Hematopoietic multipotent progenitor cell treated with erythropoietin and hydrocortisone succinate and interleukin-3 and kit ligand, for 17 days (in vitro differentiated cells): ENCODE results near the gene ACBD6.
"Not testable (repeated sequence)": the region's sequence is repeated elsewhere in the genome, so short reads cannot be mapped to it uniquely, and the experiment has no call there.

Source experiments
- DNase-seq: peaks from one replicate; pipeline ENCODE4 v3.0.0-alpha.2; 2015; ENCODE audit warnings: low spot score

The ACBD6 gene

GRCh38 chr1:180415236-180415848 lies 87.0 kb downstream of the ACBD6 start:
- DNase-seq: no peak

- DNase-seq: no peak
Observed at GRCh38 chr1:180412583-180412982, 89.8 kb downstream of the ACBD6 start.

GRCh38 chr1:180408128-180408527 lies 94.2 kb downstream of the ACBD6 start:
- not testable (repeated sequence) for DNase-seq

GRCh38 chr1:180407051-180407450 lies 95.3 kb downstream of the ACBD6 start:
- no peak for DNase-seq

GRCh38 chr1:180402551-180402950 lies 99.8 kb downstream of the ACBD6 start:
- no peak for DNase-seq

- DNase-seq: no peak
Observed at GRCh38 chr1:180402001-180402400, 100.4 kb downstream of the ACBD6 start.

- DNase-seq: no peak
Observed at GRCh38 chr1:180397175-180397574, 105.2 kb downstream of the ACBD6 start.

- DNase-seq: no peak
Observed at GRCh38 chr1:180392427-180393145, 109.8 kb downstream of the ACBD6 start.

- DNase-seq: no peak
Observed at GRCh38 chr1:180392020-180392419, 110.4 kb downstream of the ACBD6 start.

- DNase-seq: no peak
Observed at GRCh38 chr1:180387413-180387812, 115.0 kb downstream of the ACBD6 start.

- DNase-seq: no peak
Observed at GRCh38 chr1:180386745-180387367, 115.5 kb downstream of the ACBD6 start.

- no peak for DNase-seq
Observed at GRCh38 chr1:180385144-180385543, 117.2 kb downstream of the ACBD6 start.

GRCh38 chr1:180384286-180385005 lies 117.9 kb downstream of the ACBD6 start:
- DNase-seq: no peak

- no peak for DNase-seq
Observed at GRCh38 chr1:180382326-180383115, 119.9 kb downstream of the ACBD6 start.

GRCh38 chr1:180381184-180381580 lies 121.2 kb downstream of the ACBD6 start:
- DNase-seq: no peak

- no peak for DNase-seq
Observed at GRCh38 chr1:180380259-180381183, 121.9 kb downstream of the ACBD6 start.

GRCh38 chr1:180376800-180377199 lies 125.6 kb downstream of the ACBD6 start:
- DNase-seq: no peak

GRCh38 chr1:180376253-180376652 lies 126.1 kb downstream of the ACBD6 start:
- no peak for DNase-seq

GRCh38 chr1:180372728-180373127 lies 129.6 kb downstream of the ACBD6 start:
- DNase-seq: no peak

- DNase-seq: no peak
Observed at GRCh38 chr1:180370597-180370996, 131.8 kb downstream of the ACBD6 start.

- no peak for DNase-seq
Observed at GRCh38 chr1:180370188-180370587, 132.2 kb downstream of the ACBD6 start.
